OCI-LY3 (cell line): ENCODE results near the gene JAG2.

ENCODE experiments used
- EZH2phosphoT487 ChIP-seq: fragments of 200-600 bp; shearing (Covaris generic); IDR thresholded peaks from 2 replicates; pipeline ENCODE4 v1.6.1; 2018; ENCODE audit warnings: antibody characterized with exemption, mixed run types, low read depth
- TF ChIP-seq, protein P1 (sequence below): fragments of 200-600, 300-600 bp; sonication (generic); IDR thresholded peaks from 2 replicates; pipeline ENCODE4 v1.5.1; 2014; ENCODE audit warnings: antibody characterized with exemption, low read length, low read depth

- TF ChIP-seq, protein P1, sequence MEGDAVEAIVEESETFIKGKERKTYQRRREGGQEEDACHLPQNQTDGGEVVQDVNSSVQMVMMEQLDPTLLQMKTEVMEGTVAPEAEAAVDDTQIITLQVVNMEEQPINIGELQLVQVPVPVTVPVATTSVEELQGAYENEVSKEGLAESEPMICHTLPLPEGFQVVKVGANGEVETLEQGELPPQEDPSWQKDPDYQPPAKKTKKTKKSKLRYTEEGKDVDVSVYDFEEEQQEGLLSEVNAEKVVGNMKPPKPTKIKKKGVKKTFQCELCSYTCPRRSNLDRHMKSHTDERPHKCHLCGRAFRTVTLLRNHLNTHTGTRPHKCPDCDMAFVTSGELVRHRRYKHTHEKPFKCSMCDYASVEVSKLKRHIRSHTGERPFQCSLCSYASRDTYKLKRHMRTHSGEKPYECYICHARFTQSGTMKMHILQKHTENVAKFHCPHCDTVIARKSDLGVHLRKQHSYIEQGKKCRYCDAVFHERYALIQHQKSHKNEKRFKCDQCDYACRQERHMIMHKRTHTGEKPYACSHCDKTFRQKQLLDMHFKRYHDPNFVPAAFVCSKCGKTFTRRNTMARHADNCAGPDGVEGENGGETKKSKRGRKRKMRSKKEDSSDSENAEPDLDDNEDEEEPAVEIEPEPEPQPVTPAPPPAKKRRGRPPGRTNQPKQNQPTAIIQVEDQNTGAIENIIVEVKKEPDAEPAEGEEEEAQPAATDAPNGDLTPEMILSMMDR: no peak
- TF ChIP-seq EZH2phosphoT487: no peak
These were observed 7.3 kb downstream of the JAG2 start for GRCh38 chr14:105161309-105161708.
